ENCODE measurements around the gene ALPL.

- TF ChIP-seq CTCF (IDR thresholded peaks at IDR 0.05 in 2 of 3, conservative IDR thresholded peaks at IDR 0.05 in 1 of 3; ENCODE audit: insufficient read depth in 2 of 3, low read depth in 1 of 3, low read length in 3 of 3) = no peak
- no peak for TF ChIP-seq GABPA (tag; conservative IDR thresholded peaks at IDR 0.05; ENCODE audit: low read depth)
- TF ChIP-seq REST (IDR thresholded peaks at IDR 0.05; ENCODE audit: borderline replicate concordance) = no peak
- TF ChIP-seq REST (CRISPR knock-in tag; IDR thresholded peaks at IDR 0.05; ENCODE audit: low read depth) = no peak
- TF ChIP-seq STAT5A (IDR thresholded peaks at IDR 0.05; ENCODE audit: borderline replicate concordance, low read length) = no peak
- TF ChIP-seq TCF7L2 (IDR thresholded peaks at IDR 0.05; ENCODE audit: low read depth, low read length) = no peak
- no peak for TF ChIP-seq ZNF184 (CRISPR knock-in tag; IDR thresholded peaks at IDR 0.05)
- TF ChIP-seq ZBTB11 (CRISPR knock-in tag; IDR thresholded peaks at IDR 0.05) = no peak
- no peak for TF ChIP-seq MAX (CRISPR knock-in tag; IDR thresholded peaks at IDR 0.05)
- no peak for TF ChIP-seq ARNT (IDR thresholded peaks at IDR 0.05)
- no peak for TF ChIP-seq USF2 (CRISPR knock-in tag; IDR thresholded peaks at IDR 0.05)
These were observed 9.8 kb upstream of the ALPL start for GRCh38 chr1:21499283-21499950.
